ENCODE data around the gene ST3GAL3.

- TF ChIP-seq CTCF (IDR thresholded peaks at IDR 0.05) (no peak), POLR2AphosphoS5 (IDR thresholded peaks at IDR 0.05; ENCODE audit: low read depth, low read length) (no peak), REST (IDR thresholded peaks at IDR 0.05; ENCODE audit: insufficient read depth in 1 of 2, low read depth in 2 of 2, low read length in 1 of 2) (no peak), SIN3A (IDR thresholded peaks at IDR 0.05; ENCODE audit: borderline replicate concordance, insufficient read depth, low read depth, low read length) (no peak), TCF7L2 (IDR thresholded peaks at IDR 0.05; ENCODE audit: low read depth, low read length) (no peak)
Measured at GRCh38 chr1:43874716-43875115, 167.4 kb downstream of the ST3GAL3 start.
